OCI-M2 (cell line): Measurements from ENCODE around the gene LYRM4.

Experiments
- DNase-seq: peaks from one replicate; lab custom pipeline; 2025; ENCODE audit not compliant: unreplicated experiment; lab: John Stamatoyannopoulos, UW

LYRM4 gene

DNA sequence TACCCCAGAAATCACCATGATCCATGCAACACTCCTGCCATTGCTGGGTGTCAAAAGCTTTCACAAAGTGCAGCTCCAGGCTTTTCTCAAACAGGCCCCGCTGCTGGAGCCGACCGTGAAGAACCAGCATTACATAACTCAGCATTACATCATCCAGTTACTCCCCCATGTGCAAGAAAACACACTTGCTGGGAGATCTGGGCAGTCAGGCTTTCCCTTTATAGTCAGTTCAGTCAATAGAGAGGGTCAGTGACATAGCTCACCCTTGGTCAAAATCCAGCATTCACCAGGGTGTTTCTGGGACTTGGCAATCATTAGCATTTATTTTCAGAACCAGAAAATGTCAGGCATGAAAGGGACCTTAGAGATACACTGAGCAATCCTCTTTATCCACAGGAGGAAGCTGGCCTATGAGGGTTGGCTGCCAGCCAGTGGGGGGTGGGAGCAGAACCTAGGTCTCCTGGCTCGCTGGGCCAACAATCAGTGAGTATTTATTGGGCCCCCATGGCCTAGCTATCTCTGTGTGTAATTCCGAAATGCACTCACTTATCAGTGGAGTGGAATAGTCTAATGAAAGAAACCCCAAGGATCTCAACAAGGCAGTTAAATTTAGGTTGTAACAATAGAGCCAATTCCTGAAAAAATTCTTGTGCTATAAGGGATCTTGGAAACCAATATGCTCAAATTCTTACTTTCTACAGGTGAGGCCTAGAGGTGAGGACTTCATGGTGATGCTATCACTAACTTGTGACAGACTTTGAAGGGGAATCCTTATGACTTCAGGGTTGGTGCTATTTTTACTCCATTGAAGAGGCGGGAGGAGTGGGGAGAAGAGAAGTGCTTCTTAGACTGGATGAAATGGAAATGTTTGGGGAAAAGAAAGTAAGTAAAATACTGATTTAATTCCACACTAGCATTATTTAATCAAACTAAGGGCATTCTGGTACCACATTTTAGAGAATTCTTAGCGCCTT is 54.6 kb downstream of the LYRM4 start:
- DNase-seq, result no peak

DNA sequence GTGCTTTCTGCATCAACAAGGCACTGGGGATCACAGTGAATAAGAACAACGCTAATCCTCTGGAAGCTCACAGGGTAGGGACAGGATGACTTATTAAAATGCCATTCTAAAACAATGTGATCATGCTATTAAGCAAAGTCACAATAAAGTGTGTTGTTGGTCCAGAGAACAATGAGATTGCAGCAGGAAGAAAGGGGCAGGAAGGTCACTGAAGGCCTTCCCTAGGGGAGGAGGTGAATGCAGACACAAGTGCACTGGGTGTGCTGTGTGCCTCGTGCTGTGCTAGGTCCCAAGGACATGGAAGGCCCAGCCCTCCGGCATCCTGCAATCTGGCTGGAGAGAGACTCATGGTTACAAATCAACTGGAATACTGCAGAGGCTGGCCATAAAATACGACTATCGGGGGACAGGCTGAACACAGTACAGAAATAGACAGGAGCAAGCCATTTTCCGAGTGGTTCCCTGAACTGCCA is 55.7 kb downstream of the LYRM4 start:
- no peak for DNase-seq

DNA sequence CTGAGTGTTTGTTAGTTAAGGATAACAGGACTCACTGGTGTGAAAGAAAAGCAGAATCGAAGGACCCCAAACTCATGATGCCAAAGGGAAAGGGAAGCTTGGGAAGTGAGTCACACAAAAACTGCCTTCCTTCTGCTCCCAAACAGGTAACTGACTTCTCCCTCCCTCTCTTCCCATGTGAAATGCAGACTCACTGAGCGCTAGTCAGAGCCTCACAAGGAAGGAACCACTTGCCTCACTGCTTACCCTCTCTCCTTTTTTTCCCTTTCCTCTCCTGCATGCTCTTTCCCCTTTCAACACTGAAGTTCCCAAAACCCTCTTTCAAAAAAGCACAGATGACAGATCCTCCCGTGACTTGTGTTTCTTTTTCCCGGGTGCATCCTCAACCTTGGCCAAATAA is 56.4 kb downstream of the LYRM4 start:
- DNase-seq, result no peak

DNA sequence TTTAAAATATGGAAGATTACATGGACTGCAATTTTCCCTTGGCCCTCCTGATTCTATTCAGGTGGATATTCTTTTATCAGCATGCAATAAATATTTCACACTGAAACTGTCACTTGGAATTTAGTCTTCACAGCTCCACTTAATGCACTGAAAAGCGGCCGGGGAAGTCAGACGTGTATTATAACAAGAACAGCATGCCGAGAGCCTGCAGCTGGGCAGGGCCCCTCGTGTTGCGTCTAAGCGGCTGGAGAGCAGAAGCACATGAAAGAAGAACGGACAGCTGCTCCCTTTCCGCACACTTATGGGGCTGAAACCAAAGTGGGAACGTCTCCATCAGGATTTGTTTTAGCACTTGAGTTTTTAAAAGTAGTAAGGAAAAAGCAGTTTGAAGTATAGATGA is 57.2 kb downstream of the LYRM4 start:
- DNase-seq, result no peak

DNA sequence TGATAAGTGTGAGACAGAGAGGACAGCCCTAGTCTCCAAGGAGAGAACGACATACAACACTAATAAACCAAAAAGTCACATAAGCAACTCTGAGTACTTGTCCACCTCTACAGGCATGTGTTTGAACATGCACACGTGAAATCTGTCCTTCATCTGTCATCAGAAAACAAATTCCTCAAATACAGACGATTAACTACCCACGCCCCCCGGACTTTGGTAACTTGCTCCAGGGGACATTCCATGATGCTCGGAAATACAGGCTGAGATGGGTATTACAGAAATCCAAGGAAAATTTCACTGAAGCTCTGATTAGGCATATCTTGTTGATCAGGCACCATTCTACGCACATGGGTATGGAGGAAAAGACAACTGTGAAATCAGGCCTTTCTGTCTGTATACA is 57.8 kb downstream of the LYRM4 start:
- no peak for DNase-seq

DNA sequence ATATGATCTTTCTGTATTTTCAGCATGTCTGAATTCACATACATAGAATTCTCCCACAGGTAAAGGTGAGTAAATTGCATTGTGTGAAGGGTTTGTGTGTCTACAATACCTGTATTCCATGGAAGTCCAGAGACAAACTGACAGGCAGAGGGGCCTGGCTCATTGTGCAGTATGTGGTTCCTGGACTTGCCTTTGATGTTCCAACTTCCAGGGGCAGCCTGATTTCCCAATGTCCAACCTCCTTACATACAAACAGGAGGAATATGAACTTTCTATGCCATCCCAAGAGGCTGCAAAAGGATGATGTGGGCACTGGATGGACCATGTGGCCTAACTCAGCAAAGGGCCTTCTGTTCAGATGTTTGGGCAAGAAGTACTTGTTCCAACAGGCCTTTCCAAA is 58.5 kb downstream of the LYRM4 start:
- no peak for DNase-seq

DNA sequence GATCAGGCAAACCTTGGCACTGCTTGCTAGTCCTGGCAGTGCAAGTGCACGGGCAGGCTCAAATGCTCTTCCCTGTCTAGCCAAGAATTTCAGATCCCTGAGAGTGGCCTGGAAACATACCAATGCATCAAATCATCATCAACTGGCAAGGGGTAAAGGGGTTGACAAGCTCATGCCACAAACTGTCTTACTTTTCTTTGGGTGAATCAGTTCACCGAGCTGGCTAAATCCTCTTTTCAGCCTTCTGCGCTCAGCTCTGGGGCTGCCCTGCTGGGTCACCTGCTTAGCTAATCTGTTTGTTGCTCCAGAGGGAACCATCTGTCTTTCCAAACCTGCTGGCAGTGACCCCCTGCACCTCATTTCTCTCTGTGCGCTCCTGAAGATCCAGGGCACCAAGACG is 59.5 kb downstream of the LYRM4 start:
- no peak for DNase-seq

DNA sequence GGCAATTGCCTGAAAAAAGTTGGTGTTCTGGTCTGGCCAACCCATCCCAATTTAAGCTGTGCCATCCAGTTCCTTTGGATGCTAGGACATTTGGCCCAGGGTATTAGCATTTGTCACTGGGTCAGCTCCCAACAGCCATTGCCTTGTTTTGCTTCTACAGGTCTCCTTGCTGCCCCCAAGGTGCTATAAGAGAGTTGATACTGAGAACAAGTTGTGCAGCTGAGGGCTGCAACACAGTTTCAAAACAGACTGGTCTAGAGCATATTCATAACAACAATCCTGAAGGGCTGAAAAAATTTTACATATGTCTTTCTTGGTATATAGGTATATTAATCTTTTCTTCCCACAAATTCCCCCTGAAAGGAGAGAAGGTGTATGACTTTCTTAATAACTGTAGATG is 61.0 kb downstream of the LYRM4 start:
- DNase-seq, result no peak

DNA sequence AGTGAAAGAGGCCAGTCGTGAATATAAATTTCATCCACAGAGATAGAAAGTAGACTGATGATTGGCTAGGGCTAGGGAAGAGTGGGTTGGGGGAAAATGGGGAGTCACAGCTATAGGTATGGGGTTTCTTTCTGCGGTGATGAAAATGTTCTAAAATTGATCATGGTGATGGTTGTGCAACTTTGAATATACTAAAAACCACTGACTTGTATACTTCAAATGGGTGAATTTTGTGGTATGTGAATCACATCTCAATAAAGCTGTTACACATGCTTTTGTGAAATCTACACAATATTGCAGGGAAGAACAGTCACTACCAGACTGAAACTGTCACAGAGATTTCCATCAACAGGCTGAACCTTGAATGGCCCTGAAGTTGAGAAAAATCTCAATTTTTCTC is 61.5 kb downstream of the LYRM4 start:
- no peak for DNase-seq

DNA sequence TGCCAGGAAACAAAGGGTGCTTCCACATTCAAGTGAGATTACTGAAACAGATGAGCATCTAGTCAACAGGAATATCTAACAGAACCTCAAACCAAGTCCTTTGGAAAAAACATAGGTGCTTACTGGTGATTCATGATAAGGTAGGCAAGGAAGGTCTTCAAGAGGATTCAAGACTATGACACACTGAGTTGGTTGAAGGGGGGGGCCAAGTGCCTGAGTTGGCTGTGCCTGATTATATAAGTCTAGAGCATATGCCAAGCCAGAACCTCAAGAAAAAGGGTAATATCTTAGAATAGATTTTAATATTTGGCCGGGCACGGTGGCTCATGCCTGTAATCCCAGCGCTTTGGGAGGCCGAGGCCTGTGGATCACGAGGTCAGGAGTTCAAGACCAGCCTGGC is 63.7 kb downstream of the LYRM4 start:
- no peak for DNase-seq

DNA sequence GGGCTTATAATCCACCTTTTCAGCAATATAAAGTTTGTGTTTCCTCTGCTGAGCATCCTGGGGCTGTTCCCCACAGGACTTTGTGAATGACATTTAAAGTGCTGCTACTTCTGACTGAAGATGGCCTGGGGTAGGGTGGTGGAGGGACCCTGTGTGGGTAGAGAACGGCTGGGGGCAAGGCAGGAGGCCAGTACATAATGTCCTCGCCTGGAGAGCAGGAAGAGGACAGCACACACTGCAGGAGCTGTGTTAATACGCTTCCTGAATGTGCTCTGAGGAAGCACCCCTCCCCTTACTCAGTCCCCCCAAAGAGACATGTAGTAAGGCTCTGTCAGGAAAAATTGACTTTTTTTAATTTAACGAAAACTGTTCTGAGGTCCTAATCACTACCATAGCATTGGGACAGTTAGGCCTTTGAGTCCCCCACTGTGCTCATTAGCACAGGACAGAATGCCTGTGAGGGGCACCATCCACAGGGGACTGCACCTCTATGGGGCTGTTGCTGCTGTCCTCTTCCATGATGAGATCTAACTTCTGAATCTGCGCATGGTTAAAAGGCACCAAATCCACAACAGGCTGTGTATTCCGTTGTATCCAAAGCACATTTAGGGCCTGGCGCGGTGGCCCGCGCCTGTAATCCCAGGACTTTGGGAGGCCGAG is 68.5 kb downstream of the LYRM4 start:
- DNase-seq, result no peak

DNA sequence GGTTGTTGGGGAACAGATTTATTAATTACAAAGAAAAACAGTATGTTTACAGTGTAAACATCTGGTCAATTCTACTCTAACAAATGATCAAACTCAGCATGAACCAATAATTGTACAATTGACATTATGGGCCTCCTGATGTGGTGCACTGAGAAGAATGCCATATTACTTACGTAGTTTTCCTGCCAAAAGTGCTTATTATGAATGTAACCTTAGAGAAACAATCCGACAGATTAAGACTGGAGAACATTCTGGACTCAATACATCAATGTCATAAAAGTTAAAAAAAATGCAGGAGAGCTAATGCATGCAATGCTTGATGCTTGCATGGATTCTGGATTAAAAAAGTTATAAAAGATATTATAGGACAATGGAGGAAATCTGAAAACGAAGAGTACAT is 69.0 kb downstream of the LYRM4 start:
- no peak for DNase-seq

DNA sequence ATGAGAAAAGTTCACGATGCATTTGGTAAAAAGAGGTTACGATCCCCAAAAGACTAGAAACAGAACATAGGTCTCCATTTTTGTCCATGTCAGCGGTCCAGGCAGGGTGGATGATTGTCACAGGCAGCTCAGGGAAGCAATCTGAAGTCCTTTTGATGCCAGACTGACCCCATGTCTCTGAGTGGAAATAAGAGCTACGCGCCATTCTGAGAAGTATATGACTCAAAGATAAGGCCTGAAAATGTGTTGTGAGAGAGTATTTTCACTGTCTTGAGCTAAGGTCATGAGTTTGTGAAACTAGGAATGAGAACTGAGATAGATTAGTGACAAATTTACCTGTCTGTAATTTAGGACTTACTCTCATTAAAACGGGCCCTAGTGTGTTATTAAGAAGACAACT is 69.5 kb downstream of the LYRM4 start:
- DNase-seq, result no peak

DNA sequence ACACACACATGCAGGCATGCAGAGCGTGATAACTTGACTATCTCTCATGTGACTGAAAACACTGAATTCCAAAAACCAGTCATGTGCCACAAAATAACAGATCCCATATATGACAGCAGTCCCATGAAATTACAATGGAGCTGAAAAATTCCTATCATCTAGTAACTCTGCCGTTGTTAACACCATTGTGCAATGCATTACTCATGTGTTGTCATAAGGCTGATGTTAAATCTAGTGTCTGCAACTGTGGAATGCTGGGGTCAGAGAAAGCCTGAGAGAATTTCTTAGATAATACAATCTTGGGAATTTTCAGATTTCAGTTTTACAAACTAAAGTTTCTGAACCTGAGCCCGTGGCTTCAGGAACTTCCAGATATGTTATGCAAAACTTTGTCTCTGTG is 70.2 kb downstream of the LYRM4 start:
- no peak for DNase-seq

DNA sequence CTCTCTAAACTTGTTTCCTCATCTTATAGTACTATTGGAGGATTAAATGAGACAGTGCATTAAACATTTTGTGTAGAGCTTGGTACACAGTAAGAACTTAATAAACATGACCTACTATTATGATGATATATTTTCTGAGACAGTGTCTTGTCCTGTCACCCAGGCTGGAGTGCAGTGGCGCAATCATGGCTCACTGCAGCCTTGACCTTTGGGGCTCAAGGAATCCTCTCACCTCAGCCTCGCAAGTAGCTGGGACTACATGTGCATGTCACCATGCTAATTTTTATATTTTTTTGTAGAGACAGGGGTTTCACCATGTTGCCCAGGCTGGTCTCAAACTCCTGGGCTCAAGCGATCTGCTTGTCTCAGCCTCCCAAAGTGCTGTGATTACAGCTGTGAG is 72.1 kb downstream of the LYRM4 start:
- no peak for DNase-seq

DNA sequence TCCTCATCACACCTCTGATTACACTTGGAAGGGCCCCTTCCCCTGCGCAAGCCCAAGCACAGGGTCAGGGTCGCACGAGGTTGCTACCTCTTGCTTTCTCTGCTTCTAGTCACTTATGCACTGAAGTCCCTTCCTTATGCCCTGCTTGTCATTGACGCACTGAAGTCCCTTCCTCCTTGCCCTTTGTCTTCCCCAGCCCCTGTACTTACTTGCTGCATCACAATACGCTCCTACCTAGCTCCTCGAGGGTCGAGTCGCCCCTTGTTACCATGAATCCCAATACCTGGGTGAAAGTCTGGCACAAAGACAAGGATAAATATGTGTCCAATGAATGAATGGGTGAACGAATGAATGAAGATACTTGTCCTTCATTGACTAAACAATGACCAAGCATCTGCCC is 75.9 kb downstream of the LYRM4 start:
- DNase-seq, result no peak

DNA sequence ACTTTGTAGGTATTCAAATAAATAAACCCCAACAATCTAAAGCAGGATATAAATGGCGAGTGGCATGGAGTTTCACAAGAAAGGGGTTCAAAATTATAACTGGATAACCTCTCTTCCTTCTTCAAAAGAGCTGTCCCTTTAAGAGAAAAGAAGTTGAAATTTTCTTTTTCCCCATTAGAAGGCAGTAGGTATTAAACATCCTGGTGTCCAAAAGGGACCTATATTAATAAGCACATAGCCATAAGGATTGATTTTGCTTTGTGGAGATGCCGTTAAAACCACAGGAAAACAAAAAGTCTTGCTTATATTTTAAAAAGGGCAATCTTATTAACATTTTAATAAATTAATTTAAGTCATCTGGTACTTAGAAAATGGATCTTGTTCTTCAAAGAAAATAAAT is 76.5 kb downstream of the LYRM4 start:
- DNase-seq, result no peak

DNA sequence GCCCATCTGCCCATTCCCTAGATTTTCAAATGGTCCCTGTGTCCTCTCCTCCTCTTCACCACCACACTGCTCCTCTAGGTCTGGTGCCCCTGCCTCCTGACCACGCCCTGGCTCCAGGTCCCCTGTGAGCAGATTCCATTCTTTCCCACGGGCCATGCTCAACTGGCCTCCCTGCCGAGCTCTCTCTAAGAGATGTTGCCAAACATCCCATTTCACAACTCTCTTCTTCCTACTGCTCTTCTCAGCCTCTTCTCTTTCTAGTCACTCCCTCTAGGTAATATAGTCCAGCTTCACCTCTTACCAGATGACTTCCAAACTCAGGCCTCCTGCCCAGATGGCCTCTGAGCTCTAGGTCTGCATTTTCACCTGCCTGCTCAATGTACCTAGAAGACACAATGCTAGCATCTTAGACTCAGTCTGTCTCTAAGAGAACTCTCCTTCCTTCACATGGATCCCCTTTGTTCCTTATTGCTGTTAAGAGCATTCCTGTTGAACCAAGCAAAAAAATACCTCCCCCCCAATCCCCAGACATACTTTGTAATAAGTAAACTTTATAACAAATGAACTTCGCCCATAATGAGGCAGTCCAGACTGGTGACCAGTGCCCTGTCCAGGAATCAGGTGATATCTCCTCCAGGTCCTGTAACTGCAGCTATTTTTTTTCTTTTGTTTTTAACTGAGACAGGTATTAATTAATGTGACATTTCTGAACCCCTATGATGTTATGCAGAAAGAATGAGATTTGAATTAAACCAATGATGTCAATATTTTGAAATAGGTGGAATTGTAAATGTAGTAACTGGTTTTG is 79.0 kb downstream of the LYRM4 start:
- DNase-seq, result no peak

DNA sequence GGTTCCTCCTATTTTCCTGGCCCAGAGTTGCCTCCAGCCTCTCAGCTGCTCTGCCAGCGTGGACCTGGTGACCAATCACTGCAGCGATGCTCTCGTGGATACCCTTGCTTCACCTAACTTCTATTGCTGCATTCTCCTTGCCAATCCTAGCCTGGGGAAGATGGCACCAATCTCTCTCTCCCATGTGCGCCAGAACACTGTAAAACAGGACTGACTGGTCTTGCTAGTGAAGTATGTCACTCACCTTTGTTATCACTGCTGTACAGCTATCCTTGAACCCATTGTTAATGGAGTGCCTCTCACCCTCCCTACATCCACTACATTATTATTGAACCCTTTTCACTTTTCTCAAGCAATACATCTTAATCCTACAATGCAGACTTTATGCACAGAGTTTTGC is 80.1 kb downstream of the LYRM4 start:
- no peak for DNase-seq

DNA sequence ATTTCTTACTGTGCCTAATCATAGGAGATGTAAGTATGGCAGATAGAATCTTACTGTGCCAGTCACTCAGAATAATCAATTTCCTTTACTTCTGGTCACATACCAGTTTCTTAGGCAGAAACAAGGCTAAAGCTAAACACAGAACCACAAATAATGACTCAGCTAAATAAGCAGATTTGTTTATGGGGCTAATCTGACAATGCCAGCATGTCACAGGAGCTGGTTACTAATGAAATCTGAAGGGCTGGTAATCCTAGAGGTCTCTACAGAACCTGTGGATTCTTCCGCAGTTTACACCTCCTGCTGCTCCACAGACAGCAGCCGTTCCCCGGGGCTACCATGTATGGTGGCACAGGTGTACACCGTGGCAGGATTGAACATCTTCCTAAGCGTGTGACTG is 80.8 kb downstream of the LYRM4 start:
- DNase-seq, result no peak

DNA sequence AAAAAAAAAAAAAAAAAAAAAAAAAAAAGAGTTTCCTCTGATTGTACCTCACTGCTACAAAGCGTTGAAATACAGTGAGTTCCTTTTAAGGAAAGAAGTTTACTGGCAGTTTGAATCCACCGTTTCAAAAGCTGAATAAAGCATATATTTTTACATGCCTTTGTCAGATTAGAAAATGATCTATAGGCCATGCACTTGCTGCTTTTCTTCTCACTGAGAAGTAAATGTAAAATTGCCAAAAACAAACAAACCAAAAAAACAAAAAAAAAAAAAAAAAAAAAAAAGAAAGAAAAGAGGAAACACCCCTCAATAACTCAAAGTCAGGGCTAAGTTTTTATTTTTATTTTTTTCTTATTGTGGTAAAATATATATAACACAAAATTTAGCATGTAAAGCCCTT is 81.9 kb downstream of the LYRM4 start:
- no peak for DNase-seq

DNA sequence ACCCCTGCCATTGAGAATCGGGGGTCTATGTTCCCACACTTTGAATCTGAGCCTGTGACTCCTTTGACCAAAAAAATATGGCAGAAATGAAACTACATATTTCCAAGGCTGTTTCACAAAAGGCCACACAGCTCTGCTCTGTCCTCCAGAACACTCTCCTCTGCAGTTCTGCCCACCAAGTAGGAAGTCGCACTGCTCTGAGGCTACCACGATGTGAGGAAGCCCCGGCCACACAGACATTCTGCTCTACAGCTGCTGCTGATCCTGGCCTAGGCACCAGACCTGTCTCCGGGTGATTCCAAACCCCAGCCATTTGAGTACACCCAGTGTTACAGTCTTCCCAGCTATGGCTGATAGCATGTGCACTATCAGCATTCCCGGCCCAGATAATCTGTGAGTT is 85.1 kb downstream of the LYRM4 start:
- no peak for DNase-seq
